ENCODE data around the gene MICALL2. TPM values are rescaled to one million over a fixed set of nuclear protein-coding genes. Genes with fewer than 3 reads are reported as not detected.
A peak's percentile ranks its signal among the peaks of the same experiment; 100 is the strongest.

The MICALL2 gene
- total RNA-seq, 1 experiment from 2014 or later = 11.1 TPM

GRCh38 chr7:1493129-1493528, 33.9 kb upstream of the MICALL2 start:
- no peak for DNase-seq (ENCODE audit: low read depth)

- no peak for DNase-seq (ENCODE audit: low read depth)
Measured at GRCh38 chr7:1492640-1493039, 33.4 kb upstream of the MICALL2 start.

- DNase-seq (ENCODE audit: low read depth) = no peak
Measured at GRCh38 chr7:1492221-1492620, 33.0 kb upstream of the MICALL2 start.

GRCh38 chr7:1490837-1491236, 31.6 kb upstream of the MICALL2 start:
- DNase-seq (ENCODE audit: low read depth) = no peak

DNA sequence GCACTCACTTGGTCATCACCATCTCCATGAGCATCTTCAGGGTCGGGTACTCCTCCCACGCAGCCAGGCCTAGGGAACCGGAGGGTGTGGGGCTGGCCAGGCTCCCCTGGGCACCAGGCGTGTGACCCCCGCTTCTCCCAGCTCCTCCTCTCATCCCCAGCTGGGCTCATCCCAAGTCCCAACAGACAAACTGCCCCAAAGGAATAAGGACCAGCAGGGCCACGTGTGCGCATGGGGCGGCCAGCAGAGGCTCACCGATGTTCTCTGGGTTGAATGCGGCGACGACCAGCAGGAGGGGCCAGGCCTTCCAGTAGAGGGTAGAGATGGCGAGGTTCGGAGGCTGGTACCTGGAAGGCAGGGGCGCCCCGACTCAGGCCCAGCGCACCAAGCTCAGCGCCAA, 30.1 kb upstream of the MICALL2 start:
- no peak for DNase-seq (ENCODE audit: low read depth)

DNA sequence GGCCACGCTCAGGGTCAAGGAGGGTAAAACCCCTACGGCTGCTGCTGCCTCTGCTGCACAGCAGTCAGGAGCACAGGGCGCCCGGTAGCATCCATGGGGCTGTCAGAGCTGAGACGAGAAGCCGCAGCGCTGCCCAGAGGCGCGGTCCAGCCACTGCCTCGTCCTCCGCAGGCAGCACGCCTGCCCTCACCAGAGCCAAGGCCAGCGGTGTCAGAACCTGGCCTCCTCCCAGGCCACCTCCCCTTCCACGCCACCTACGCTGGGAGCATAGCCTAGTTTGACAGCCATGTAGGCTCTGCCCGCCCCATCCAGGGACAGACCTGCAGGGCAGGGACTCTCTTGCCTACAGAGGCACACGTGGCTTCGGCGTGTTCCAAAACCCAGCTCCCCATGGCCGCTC, 28.7 kb upstream of the MICALL2 start:
- no peak for DNase-seq (ENCODE audit: low read depth)

- DNase-seq (ENCODE audit: low read depth) = no peak
Measured at GRCh38 chr7:1487466-1487865, 28.2 kb upstream of the MICALL2 start.

GRCh38 chr7:1486571-1486970, 27.3 kb upstream of the MICALL2 start:
- no peak for DNase-seq (ENCODE audit: low read depth)

DNA sequence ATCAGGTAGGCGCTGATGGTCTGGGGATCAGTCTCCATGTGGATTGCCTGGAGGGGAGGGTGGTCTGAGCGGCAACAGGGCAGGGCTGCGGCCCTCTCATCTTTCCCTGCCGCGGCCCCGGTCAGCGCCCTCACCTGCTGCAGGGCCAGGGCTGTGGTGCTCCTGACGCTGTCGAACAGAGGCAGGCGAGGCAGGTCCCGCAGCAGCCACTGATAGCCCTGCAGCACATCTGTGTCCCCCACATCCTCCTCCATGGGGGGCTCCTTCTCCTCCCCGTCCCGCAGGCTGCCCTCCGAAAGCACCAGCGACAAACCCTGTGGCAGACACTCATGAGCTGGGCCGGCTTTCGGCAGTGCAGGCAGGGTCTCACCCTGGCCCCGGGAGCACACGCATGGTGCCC, 25.9 kb upstream of the MICALL2 start:
- no peak for DNase-seq (ENCODE audit: low read depth)

DNA sequence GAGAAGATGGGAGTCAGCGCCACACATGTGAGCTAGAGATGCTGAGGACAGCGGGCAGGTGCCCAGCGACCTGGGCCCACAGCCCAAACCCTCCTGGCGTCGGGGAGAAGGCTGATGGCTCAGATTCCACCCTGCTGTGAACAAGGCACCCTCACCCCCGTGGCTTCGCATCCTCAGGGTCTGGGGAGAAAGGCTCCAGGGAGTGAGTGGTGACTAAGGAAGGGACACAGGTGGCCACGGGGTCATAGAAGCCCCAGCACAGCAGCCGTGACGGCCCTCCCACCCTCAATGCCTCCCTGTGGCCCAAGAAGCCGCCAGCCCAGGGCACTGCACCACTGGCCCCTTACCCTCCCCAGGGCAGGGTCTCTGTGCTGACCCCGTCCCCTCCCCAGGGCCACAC, 25.3 kb upstream of the MICALL2 start:
- no peak for DNase-seq (ENCODE audit: low read depth)

DNA sequence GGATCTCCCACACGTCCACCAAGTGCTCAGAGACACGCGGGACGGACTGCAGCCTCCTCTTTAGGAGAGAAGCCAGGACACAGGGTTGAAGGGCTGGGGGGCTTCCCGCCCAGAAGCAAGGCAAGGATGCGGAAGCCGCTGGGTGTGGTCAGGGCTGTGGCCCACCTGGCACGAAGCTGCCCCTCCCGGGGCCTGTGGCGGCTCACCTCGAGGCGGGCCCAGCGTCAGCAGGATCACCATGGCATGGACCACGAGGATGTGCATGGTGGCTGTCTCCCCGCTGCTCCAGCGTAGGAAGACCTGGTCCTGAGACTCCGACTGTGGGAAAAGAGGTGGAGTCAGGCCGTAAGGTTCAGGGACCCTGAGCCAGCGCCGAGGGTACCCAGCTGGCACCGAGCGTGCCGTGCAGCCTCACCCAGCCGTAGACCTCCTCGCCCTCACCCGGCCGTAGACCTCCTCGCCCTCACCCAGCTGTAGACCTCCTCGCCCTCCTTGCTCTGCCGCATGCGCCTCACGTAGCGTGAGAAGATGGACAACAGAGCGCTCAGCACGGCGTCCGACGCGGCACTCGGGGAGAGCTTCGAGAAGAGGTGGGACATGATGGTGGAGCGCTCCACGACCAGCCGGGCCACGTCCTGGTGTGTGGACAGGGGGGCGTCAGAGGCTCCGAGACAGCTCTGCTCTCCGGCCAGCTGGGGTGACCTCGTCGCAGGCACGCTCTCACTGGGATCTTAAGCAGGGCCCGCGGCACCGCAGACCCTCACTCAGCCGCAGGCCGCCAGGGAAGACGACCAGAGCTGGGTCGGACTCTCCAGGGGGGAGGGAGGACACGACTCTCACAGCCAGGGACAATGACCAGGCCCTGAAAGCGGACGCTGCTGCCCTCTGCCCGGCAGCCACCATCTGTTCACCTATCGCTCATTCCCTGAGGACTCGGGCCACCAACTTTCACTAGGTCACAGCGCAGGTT, 24.6 kb upstream of the MICALL2 start:
- no peak for DNase-seq (ENCODE audit: low read depth)

- DNase-seq (ENCODE audit: low read depth) = no peak
Measured at GRCh38 chr7:1483079-1483478, 23.8 kb upstream of the MICALL2 start.

GRCh38 chr7:1481300-1481699, 22.0 kb upstream of the MICALL2 start:
- DNase-seq (ENCODE audit: low read depth) = no peak

GRCh38 chr7:1480670-1481069, 21.4 kb upstream of the MICALL2 start:
- no peak for DNase-seq (ENCODE audit: low read depth)

DNA sequence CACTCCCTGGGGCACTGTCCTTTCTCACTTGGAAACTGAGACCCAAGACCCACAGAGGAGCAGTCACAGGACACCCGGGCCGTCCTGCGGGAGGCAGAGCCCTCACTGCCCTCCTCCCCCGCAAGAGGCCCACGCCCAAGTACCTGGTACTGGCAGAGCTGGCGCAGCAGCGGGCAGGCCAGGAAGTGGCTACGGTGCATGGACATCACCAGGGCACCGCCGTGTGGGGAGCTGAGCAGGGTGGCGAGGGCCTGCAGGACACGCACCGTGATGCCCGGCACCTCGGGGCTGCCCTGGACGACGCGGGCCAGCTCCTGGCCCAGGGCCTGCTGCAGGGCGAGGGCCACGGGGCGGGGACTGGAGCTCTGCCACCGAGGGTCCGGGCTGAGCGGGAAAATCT, 20.0 kb upstream of the MICALL2 start:
- DNase-seq (ENCODE audit: low read depth) = no peak

GRCh38 chr7:1478480-1478879, 19.2 kb upstream of the MICALL2 start:
- no peak for DNase-seq (ENCODE audit: low read depth)

DNA sequence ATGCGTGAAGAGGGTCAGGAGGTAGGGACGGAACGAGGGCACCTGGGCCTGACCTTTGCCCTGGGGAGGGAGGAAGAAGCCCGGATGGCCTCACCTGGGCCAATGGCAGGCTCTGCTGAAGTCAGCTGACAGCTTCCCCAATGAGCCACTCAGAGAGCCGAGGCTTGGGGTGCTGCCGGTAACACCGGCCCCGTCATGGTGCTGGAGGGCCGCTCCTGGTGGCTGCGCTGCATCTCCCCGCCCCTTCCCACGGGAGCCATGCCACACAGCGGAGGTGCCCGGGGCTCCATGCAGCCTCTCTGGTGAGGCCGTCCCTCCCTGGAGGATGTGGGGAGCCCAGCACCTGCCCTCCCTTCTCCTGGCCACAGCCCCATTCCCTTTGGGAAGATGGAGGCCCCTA, 17.6 kb upstream of the MICALL2 start:
- no peak for DNase-seq (ENCODE audit: low read depth)

GRCh38 chr7:1475991-1476390, 16.7 kb upstream of the MICALL2 start:
- no peak for DNase-seq (ENCODE audit: low read depth)

- no peak for DNase-seq (ENCODE audit: low read depth)
Measured at GRCh38 chr7:1475393-1475792, 16.1 kb upstream of the MICALL2 start.

GRCh38 chr7:1474736-1475135, 15.5 kb upstream of the MICALL2 start:
- no peak for DNase-seq (ENCODE audit: low read depth)

DNA sequence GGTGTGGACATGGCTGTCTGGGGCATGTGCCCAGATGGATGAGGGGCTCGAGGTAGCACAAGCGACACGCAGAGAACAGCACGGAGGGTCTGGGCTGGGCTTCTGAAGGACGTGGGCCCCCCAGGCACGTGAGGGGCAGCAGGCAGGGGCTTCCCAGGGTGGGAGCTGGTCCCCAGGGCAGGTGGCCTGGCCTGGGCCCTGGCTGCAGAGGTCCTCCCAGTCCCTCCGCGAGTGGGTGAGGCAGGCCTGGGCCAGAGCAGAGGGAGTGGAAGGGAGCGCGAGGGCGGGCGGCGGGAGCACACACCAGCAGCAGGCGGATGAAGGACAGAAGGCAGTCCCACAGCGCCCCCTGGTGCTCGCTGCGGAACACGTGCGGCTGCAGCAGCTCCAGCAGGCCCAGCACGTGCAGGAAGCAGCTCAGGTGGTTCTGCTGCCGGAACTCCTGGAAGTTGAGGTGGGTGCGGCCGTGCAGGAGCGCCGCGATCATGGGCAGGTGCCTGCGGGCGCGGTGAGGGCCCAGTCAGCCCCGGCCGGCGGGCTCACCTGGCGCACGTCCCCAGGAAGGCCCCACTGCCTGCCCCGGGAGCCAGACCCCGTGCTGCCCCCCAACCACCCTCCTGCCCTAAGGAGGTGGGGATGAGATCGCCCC, 14.7 kb upstream of the MICALL2 start:
- DNase-seq (ENCODE audit: low read depth) = peak; percentile 66

DNA sequence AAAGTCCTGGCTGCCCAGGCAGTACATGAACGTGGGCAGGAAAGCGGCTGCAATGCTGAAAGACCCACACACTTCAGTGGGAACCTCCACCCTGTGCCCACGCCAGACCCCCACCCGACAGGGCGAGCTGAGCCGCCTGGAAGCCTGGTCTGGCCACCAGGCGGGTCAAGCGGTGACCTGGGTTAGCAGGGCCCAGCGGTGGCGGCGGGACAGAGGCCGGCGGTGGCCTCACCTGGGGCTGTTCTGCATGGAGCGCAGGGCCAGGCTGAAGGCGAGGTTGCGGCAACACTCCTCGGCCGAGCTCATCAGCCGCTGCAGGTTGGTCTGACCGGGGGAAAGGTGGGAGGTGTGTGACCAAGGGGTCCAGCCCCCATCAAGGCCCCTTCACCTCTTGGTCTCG, 11.6 kb upstream of the MICALL2 start:
- DNase-seq (ENCODE audit: low read depth) = no peak

DNA sequence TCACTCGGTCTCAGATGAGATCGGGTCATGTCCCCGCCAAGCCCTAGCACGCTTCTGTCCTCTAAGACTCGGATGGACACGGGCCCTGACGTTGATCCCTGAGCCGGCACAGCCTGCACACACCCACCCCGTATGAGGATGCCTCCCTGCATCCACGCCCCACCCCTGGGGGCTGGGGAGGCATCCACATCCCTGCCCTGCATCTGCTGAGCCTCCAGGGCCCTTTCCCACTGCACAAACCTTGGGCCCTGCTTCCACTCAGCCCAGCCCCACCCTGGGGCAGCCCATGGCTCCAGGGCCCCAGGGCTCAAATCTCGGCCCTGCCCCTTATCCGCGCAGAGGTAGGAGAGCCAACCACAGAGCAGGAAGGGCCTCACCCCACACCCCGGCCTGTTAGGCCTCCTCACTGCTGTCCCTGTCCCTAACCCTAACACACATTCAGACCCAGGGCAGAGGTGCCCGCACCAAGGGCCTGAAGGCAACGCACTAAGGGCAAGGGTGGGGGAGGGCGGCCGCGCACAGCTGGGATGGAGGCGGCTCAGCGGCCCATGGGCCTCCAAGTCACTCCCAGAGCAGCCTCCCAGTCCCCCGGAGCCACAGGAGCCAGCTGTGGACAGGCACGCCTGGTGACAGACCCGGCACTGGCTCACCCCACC, 9.5 kb upstream of the MICALL2 start:
- no peak for DNase-seq (ENCODE audit: low read depth)
